ENCODE results near the gene BNC2.

Gene BNC2

DNA sequence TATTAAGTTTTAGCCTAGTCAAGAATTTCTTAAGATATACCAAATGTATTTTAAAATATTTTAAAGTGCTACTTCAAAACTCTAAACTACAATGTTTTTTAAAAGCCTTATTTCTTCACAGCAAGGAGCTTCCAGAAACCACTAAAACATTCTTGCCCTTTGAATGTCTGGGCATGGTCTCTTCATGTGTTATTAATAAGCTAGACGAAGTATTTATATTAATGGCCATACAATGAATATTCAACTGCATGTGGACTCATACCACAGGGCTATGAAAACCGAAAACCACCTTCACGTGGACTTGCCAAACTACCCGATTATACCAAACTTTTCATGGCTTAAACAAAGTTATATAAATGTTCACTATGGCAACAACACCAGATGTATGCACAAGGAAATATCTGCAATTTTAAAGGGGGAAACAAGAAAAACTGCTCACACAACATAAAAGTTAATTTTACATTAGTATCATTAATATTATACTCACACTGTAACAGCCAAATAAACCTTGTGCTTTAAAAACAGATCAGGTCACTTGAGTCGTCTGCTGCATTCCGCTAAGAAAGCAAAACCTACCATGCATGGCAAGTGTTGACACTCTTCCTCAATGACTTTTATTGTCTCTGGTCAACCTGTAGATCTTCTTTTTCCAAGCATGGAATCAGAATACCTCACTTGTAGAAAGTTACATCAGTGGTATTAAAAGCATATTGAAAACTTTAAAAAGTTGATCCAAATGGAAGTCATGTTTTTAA lies 246.3 kb downstream of the BNC2 start:
- DNase-seq, result no peak

GRCh38 chr9:16622541-16622940 lies 247.9 kb downstream of the BNC2 start:
- DNase-seq, result no peak

GRCh38 chr9:16619914-16620520 lies 250.5 kb downstream of the BNC2 start:
- no peak for DNase-seq

GRCh38 chr9:16619402-16619801 lies 251.1 kb downstream of the BNC2 start:
- no peak for DNase-seq

DNA sequence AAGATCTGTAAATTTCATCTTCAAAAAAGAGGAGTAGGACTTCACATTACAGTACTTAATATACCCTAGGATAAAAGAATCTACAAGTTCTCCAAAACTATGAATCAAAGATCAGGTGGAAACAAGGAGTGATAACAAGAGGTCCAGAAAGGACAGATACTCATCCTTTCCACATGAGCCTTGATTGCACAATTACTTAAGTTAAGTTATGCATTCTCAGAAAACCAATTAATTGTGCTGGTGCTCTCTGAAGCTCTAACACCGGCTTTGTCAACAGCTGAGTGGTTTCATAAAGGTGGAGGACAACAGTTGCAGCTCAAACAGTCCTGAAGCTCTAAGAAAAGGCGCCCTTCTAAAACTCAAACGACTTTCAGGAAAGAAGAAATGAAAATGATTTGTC lies 251.9 kb downstream of the BNC2 start:
- no peak for DNase-seq

- DNase-seq, result no peak
These were observed 253.8 kb downstream of the BNC2 start for GRCh38 chr9:16616686-16617085.

GRCh38 chr9:16615451-16615850 lies 255.0 kb downstream of the BNC2 start:
- DNase-seq, result no peak

GRCh38 chr9:16613605-16614004 lies 256.9 kb downstream of the BNC2 start:
- no peak for DNase-seq

GRCh38 chr9:16613051-16613450 lies 257.4 kb downstream of the BNC2 start:
- DNase-seq, result no peak

DNA sequence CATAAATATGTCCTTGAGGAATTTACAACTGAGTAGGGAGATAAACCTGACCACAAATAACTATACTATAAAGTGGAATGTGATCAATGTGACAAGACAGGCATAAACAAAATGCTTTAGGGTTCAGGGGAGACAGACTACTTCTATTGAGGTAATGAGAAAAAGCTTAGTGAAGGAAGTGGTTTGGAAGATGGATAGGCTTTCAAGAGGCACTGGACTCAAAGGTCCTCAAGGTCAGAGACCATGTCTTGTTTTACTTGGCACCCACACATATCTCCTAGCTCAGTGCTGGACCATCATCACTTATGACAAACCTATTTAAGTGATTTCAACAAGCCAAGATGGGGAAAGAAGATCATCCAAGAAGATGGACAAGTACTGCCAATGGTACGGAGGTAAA lies 257.8 kb downstream of the BNC2 start:
- no peak for DNase-seq

DNA sequence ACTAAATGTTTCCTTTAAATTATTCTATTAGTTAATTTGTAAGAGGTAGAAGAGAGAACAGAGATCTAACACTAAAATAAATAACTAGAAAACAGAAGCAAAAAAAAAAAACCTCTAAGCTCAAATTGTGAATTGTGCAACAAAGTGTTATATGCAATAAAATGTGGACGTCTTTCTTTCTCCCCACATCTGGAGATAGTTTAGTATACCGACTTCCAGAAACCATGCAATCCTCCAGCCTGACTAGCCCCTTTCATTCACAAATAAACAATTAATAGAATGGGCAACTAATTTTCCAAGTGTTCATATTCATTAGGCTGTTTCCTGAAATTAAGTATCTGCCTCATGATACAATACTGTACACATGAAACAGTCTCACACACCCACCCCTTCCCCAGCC lies 258.5 kb downstream of the BNC2 start:
- no peak for DNase-seq

- no peak for DNase-seq
These were observed 259.5 kb downstream of the BNC2 start for GRCh38 chr9:16611001-16611400.

- no peak for DNase-seq
These were observed 259.9 kb downstream of the BNC2 start for GRCh38 chr9:16610538-16610937.

DNA sequence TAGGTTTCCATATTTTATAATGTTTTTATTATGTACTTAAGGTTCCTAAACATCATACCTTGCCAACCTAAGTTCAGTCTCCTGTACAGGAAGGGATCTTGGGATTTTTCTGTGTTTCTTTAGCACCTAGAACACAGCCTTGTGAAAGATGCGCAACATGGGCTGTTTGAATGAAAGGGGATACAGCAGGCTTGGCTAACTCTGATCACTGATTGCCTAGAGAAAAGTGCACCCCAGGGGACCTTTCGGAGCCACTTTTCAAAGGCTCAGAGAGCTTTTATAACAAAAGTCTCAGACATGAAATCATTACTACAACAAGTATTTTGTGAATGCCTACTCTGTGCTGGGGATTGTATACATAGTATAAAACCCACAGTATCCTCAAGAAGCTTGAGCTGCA lies 261.6 kb downstream of the BNC2 start:
- no peak for DNase-seq

GRCh38 chr9:16602494-16602893 lies 268.0 kb downstream of the BNC2 start:
- no peak for DNase-seq

DNA sequence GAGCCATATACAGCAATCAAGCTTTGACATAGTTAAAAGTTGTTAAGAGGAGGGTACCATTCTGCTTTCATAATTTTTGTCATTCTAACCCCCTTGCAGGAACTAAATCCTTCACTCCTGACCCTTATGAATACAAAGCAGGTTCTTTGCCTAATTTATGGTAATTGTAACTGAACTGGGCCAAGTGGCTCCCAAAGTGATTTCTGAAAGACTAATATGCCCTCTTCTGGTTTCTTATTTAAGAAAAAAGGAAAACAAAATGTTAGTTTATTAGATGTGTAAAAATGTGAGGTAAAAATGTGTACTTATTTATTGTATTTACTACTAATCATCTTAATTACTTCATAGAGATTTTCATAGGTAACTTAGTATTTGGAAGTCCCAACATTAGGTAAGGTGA lies 268.5 kb downstream of the BNC2 start:
- no peak for DNase-seq

- DNase-seq, result no peak
These were observed 272.2 kb downstream of the BNC2 start for GRCh38 chr9:16598316-16598715.

GRCh38 chr9:16597136-16597535 lies 273.3 kb downstream of the BNC2 start:
- no peak for DNase-seq

DNA sequence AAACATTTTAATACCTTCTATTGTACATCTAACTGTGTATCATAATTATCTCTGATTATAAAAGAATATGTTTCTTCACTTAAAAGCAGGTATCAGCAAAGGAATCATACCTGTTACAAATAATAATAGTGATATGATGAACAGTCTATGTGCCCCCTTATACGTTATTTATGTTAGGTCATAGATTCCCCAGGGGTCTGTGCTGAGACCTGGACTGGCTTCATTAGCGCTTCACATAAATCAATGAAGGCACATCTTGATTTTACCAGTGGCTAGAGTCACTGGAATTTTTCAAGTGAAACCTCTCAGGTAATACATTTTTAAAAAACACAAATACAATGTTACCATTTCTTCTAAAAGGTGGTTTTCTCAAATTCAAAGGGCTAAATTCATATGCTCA lies 275.2 kb downstream of the BNC2 start:
- DNase-seq, result no peak

GRCh38 chr9:16594787-16595186 lies 275.7 kb downstream of the BNC2 start:
- no peak for DNase-seq

DNA sequence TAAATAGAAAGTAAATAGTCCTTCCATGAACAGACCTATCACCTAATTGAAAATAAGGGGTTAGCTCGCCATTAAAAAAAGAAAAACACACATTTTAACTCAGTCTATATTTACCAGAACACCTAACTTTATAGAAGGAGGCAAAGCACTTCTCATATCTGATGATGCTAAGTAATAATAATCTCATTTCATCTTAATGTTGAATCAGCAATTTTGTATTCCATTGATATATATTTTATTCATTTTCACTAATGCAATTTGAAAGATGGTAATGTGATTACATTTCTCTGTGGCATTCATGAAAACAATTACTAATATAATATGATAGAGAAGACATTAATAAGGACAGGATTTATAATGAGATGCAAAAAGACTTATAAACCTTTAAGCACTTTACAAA lies 276.7 kb downstream of the BNC2 start:
- no peak for DNase-seq

GRCh38 chr9:16591092-16591491 lies 279.4 kb downstream of the BNC2 start:
- no peak for DNase-seq

DNA sequence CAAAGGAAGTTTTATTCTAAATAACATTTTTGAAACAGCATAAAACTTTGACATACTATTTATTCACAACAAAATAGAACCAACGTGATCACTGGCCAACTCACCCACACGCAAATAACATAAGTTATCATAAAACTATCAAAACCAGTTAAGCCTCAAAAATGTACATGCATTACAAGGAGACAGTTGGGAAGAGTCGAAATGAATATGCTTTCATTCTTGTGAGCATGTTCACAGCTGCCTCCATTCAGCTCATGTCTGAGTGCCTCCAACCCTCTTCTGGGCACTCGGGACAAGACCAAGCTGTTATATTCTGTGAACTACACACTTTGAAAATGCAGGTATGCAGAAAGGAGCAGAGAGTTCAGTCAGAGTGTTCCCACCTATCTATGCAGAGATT lies 284.9 kb downstream of the BNC2 start:
- DNase-seq, result no peak

DNA sequence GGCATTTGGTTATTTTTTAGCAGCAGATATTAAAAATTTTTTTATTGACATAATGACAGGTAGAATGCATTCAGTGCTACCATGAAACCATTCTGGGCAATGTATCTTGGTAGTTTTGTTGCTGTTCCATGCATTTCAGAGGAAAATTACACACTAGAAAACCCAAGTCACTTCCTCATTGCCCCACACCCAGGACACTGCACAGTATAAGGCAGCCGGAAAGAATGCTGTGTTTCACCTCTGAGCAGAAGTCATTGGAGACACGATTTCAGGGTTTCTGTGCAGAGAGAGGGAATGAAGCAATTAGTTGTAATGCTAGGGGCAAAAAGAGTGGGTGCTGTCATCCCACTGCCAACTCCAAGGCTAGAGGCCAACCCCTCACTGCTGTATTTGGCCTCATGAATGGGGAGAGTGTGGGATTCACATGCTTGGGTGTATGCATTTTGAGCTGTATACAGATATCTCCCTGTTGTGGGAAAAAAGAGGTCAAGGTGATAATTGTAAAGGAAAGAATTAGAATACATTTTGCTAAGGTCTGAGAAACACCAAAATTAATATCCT lies 290.5 kb downstream of the BNC2 start:
- no peak for DNase-seq

DNA sequence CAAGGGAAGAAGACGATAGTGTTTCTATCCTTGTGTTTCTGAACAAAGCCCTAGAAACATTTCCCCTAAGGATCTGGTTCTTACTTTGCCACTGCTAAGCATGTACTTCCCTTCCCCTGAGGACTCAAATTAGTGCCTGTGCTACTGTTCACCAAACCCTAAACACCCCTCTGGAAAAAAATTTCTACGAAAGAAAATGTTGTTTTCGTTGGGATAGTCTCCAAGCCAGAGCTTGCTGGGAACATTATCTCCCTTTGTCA lies 294.6 kb downstream of the BNC2 start:
- DNase-seq, result no peak
